ENCODE data around the gene RBM18. TPM values are rescaled to one million over a fixed set of nuclear protein-coding genes. Genes with fewer than 3 reads are reported as not detected.
A peak's percentile ranks its signal among the peaks of the same experiment; 100 is the strongest.

RBM18 gene
- total RNA-seq, 4 donors from 2014 or later: 5.7 to 8.0 (median 7.0) TPM

DNA sequence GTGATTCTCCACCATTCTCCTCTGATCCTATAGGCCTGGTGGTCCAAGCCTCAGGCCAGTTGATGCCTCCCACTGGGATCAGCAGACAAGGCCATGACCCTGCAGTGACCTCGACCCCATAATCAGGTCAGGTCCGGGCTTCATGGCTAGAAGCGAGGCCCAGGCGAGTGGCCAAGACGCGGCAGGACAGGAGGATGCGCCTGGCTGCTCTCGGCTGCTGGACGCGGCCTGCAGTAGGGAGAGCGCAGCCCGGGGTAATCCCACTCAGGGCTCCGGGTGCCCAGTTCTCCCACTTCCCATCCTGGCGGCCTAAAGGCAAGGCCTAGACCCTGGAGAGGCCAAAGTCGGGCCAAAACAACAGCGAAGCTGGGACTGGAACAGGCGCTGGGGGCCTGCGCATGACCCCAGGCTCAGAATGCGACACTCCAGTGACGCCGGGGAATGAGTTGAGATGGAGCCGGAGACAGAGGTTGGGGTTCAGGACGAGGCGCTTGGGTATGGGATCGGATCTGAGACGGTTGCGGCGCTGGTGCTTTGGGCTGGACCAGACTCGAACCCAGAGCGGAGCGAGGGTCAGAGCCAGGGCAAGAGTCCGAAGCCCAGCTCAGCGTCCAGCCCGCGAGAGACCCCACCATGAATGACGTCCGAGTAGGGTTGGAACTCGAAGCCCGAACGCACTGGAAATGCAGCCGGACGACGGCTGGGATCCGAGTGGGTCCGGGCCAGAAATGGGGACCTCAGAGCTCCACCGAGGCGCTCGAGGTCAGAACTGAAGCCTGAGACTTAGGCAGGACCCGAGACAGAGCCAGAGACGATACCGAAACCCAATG lies 39.1 kb downstream of the RBM18 start:
- no peaks in the 10 kb centered on the region for H3K36me3 ChIP-seq
- WGBS, 2 donors: 45 to 48% methylated on average over 40 to 49 of the region's 51 CpGs
- H3K27ac ChIP-seq: no peak overlapping the region
- H3K4me3 ChIP-seq: peak overlapping the region in 1 of 4 donors; percentile 51
- H3K9me3 ChIP-seq: no peaks in the 10 kb centered on the region
- H3K4me1 ChIP-seq: peaks cover 0 to 55% (median 12%) of the 10 kb centered on the region in 4 donors
- peaks cover 4 to 98% of the 10 kb centered on the region in 2 donors for H3K27me3 ChIP-seq
- no peak for DNase-seq (ENCODE audit: low spot score in 2 of 2)
- TF ChIP-seq POLR2A (IDR thresholded peaks at IDR 0.05) (no peak), EP300 (IDR thresholded peaks at IDR 0.05) (no peak)

DNA sequence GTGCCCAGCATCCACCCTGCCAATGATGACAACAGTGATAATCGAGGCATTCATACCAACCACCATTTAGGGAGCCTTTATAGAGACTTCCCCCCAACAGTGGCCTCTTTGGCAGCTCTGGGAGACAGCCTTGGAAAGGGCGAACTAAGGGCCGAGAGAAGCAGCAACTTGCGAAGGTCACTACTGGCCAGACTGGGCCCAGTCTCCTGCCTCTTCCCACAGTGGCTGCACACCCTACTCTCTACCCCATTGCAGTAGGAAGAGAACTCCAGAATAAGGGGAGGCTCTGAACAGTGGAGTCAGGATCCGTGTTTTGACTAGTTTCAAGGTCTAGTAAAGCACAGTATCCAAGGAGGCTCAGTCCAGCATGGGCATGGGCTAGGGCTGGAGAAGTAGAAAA lies 41.2 kb downstream of the RBM18 start:
- no peak for DNase-seq (ENCODE audit: low spot score in 2 of 2)
- no peak overlapping the region for H3K27ac ChIP-seq
- peaks cover 0 to 68% (median 24%) of the 10 kb centered on the region in 4 donors for H3K4me1 ChIP-seq
- H3K4me3 ChIP-seq: no peak overlapping the region
- TF ChIP-seq, protein P1, sequence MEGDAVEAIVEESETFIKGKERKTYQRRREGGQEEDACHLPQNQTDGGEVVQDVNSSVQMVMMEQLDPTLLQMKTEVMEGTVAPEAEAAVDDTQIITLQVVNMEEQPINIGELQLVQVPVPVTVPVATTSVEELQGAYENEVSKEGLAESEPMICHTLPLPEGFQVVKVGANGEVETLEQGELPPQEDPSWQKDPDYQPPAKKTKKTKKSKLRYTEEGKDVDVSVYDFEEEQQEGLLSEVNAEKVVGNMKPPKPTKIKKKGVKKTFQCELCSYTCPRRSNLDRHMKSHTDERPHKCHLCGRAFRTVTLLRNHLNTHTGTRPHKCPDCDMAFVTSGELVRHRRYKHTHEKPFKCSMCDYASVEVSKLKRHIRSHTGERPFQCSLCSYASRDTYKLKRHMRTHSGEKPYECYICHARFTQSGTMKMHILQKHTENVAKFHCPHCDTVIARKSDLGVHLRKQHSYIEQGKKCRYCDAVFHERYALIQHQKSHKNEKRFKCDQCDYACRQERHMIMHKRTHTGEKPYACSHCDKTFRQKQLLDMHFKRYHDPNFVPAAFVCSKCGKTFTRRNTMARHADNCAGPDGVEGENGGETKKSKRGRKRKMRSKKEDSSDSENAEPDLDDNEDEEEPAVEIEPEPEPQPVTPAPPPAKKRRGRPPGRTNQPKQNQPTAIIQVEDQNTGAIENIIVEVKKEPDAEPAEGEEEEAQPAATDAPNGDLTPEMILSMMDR (IDR thresholded peaks at IDR 0.05): no peak
- TF ChIP-seq EP300 (IDR thresholded peaks at IDR 0.05) (no peak), POLR2A (IDR thresholded peaks at IDR 0.05) (no peak)
- 62 to 73% methylated on average over 5 of the region's 5 CpGs for WGBS, 2 donors
- H3K27me3 ChIP-seq: peaks cover 0 to 100% of the 10 kb centered on the region in 2 donors
- no peaks in the 10 kb centered on the region for H3K9me3 ChIP-seq
- no peaks in the 10 kb centered on the region for H3K36me3 ChIP-seq

DNA sequence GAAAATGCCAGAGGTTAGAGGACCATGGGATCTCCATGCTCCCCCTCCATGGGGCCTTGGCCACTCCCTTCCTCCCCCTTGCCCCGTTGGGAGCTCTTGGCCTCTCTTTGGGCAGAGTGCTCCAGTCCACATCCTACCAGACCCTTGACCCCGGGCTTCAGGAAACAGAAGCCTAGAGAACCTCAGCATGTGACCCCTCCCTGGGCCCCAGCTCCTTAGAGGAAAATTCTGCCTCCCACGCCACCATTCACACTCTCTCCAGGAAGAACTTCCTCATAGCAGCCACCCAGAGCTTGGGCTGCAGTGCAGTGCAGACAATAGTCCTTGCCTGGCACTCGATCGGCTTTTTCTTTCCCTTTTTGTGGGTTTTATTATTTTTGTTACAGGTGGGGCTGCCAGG lies 41.8 kb downstream of the RBM18 start:
- 38 to 44% methylated on average over 5 of the region's 5 CpGs for WGBS, 2 donors
- peaks cover 0 to 64% (median 18%) of the 10 kb centered on the region in 4 donors for H3K4me1 ChIP-seq
- H3K36me3 ChIP-seq: no peaks in the 10 kb centered on the region
- H3K9me3 ChIP-seq: no peaks in the 10 kb centered on the region
- H3K27me3 ChIP-seq: peaks cover 0 to 100% of the 10 kb centered on the region in 2 donors
- TF ChIP-seq, protein P1 (IDR thresholded peaks at IDR 0.05): no peak
- TF ChIP-seq POLR2A (IDR thresholded peaks at IDR 0.05) (no peak), EP300 (IDR thresholded peaks at IDR 0.05) (no peak)
- no peak overlapping the region for H3K27ac ChIP-seq
- H3K4me3 ChIP-seq: no peak overlapping the region
- DNase-seq (ENCODE audit: low spot score in 2 of 2): no peak

DNA sequence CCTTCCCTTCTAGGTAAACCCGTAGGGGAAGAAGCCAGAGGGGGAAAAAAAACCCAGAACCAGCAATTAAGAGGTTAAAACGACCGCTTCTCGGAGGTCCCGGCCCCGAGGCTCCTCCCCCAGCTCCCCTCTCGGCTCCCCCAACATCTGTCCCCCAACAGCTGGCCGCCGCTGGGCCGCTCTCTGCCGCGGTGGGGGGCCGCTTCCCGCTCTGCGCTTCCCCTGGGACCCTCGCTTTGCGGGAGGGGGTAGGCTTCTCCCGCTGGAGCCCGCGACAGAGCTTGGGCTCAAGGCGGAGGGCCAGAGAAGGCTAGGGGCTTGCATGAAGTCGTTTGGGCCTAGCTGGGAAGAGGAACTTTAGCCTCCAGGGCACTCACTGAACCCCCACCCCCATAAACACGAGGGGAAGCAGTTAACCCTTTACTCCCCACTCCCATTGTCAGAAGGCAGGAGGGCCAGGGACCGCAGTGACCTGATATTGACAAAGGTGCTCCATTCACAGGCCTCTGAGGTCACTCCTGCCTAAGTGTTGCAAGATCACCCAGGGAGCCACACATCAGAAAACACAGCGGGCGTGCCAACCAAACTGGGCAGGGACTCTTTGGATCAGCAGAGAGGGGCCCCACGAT lies 43.3 kb downstream of the RBM18 start:
- Histone ChIP-seq H3K4me3 (no peak overlapping the region), H3K4me1 (peaks cover 0 to 49% (median 15%) of the 10 kb centered on the region in 4 donors), H3K27me3 (peaks cover 0 to 100% of the 10 kb centered on the region in 2 donors), H3K36me3 (no peaks in the 10 kb centered on the region), H3K27ac (no peak overlapping the region), H3K9me3 (no peaks in the 10 kb centered on the region)
- TF ChIP-seq, protein P1 (IDR thresholded peaks at IDR 0.05): no peak
- no peak for TF ChIP-seq POLR2A (IDR thresholded peaks at IDR 0.05)
- TF ChIP-seq EP300 (IDR thresholded peaks at IDR 0.05): no peak
- no peak for DNase-seq (ENCODE audit: low spot score in 2 of 2)
- WGBS, 2 donors: 21 to 33% methylated on average over 17 to 24 of the region's 27 CpGs

DNA sequence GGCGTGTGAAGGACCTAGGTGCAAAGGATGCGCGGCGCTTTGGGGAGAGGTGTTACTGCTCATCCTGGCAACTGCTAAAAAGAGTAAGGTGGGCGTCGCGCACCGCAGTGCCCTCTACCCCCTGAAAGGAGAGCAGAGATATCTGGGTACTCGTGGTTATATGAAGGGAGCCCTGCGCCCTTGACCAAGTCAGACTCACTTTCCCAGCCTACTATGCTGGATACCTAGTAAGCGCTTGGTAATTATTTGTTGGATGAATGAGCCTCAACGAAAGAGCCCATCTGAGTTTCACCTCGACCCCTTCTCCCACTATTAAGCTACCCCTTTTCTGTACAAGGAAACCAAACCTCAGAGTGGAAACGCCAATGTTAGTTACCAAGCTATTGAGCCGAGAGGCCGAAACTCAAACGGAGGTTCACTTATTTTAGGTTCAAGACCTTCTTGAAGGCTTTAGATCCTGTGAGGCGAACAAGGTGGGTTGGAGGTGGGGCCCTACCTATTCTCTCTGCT lies 43.9 kb downstream of the RBM18 start:
- Histone ChIP-seq H3K9me3 (no peaks in the 10 kb centered on the region), H3K4me3 (no peak overlapping the region), H3K4me1 (peaks cover 0 to 43% (median 13%) of the 10 kb centered on the region in 4 donors), H3K36me3 (no peaks in the 10 kb centered on the region), H3K27me3 (peaks cover 0 to 100% of the 10 kb centered on the region in 2 donors), H3K27ac (no peak overlapping the region)
- no peak for TF ChIP-seq EP300 (IDR thresholded peaks at IDR 0.05)
- TF ChIP-seq POLR2A (IDR thresholded peaks at IDR 0.05): no peak
- TF ChIP-seq, protein P1 (IDR thresholded peaks at IDR 0.05): no peak
- WGBS, 2 donors: 39 to 49% methylated on average over 18 of the region's 18 CpGs
- no peak for DNase-seq (ENCODE audit: low spot score in 2 of 2)
